Panc1 (cell line): ENCODE results near the gene ADARB2. TPM values are rescaled to one million over a fixed set of nuclear protein-coding genes. Genes with fewer than 3 reads are reported as not detected.

Experiments
- ATAC-seq: fragments of 200-7000 bp; cut with Tn5 transposase; 2 replicates; pipeline ENCODE4 v1.9.1; 2020; ENCODE audit warnings: mild to moderate bottlenecking, moderate library complexity
- BruUV-seq: library from RNA; stranded (reverse); fragments of 400-500 nt; replicated peaks from 2 replicates; lab custom pipeline; 2021; lab: Mats Ljungman, UMichigan
- CTCF ChIA-PET: fragments of 300-600 bp; sonication (Branson Sonifier 250); formaldehyde crosslinking; loops from one replicate; lab custom pipeline; 2022; ENCODE audit warnings: antibody characterized with exemption; lab: Charles Lee
- POLR2A ChIA-PET: fragments of 300-600 bp; sonication (Branson Sonifier 250); formaldehyde crosslinking; loops from one replicate; lab custom pipeline; 2022; ENCODE audit warnings: antibody characterized with exemption; lab: Charles Lee
- DNase-seq: peaks from one replicate; pipeline ENCODE4 v3.0.0-alpha.2; 2010; ENCODE audit warnings: low read depth, low spot score
- H3K27ac ChIP-seq: 2 replicates; pipeline ENCODE4 v1.5.1; 2011; ENCODE audit warnings: mild to moderate bottlenecking, low read length, inconsistent platforms
- H3K27me3 ChIP-seq: fragments of 200-500 bp; sonication (Bioruptor generic); 2 replicates; pipeline ENCODE4 v1.6.0; 2014; ENCODE audit warnings: low read length, inconsistent platforms; ENCODE audit not compliant: control insufficient read depth, insufficient read depth
- H3K36me3 ChIP-seq: fragments of 200-500 bp; sonication (Bioruptor generic); 2 replicates; pipeline ENCODE4 v1.5.1; 2014; ENCODE audit warnings: inconsistent platforms, mild to moderate bottlenecking, low read length, moderate library complexity; ENCODE audit not compliant: control insufficient read depth, insufficient read depth
- H3K4me1 ChIP-seq: 2 replicates; pipeline ENCODE4 v1.5.1; 2011; ENCODE audit warnings: inconsistent platforms, mild to moderate bottlenecking, low read length, moderate library complexity; ENCODE audit not compliant: control insufficient read depth, insufficient read depth
- H3K4me3 ChIP-seq, 2 experiments: 2 replicates each; pipeline ENCODE4 v1.5.1; 2011 to 2012; ENCODE audit warnings: low read depth in 2 of 2, low read length in 2 of 2, mild to moderate bottlenecking in 2 of 2, inconsistent platforms in 1 of 2, moderate library complexity in 1 of 2
- H3K9me3 ChIP-seq: fragments of 200-500 bp; sonication (Bioruptor generic); 2 replicates; pipeline ENCODE4 v1.5.1; 2014; ENCODE audit warnings: low read depth, mild to moderate bottlenecking, inconsistent platforms, low read length, moderate library complexity; ENCODE audit not compliant: control insufficient read depth, insufficient read depth
- CTCF ChIP-seq: fragments of 450-650 bp; IDR thresholded peaks from 2 replicates; pipeline ENCODE4 v1.5.1; 2017; ENCODE audit warnings: mild to moderate bottlenecking
- POLR2AphosphoS5 ChIP-seq: IDR thresholded peaks from 2 replicates; pipeline ENCODE4 v1.6.1; 2012; ENCODE audit warnings: mild to moderate bottlenecking, low read depth, low read length, moderate library complexity
- REST ChIP-seq, 2 experiments: IDR thresholded peaks; 2 replicates each; pipeline ENCODE4 v1.6.1; 2011 to 2012; ENCODE audit warnings: low read depth in 2 of 2, control low read depth in 1 of 2, low read length in 1 of 2, mild to moderate bottlenecking in 1 of 2, moderate library complexity in 1 of 2; ENCODE audit not compliant: insufficient read depth in 1 of 2
- SIN3A ChIP-seq: IDR thresholded peaks from 2 replicates; pipeline ENCODE4 v1.6.1; 2012; ENCODE audit warnings: low read depth, mild to moderate bottlenecking, low read length, moderate library complexity, borderline replicate concordance; ENCODE audit not compliant: insufficient read depth
- TCF7L2 ChIP-seq: IDR thresholded peaks from 2 replicates; pipeline ENCODE4 v1.6.1; 2011; ENCODE audit warnings: mild to moderate bottlenecking, low read depth, low read length, inconsistent platforms
- in situ Hi-C: cut with HindIII; loops from 2 replicates; pipeline ENCODE4 v1.10.0; 2016; ENCODE audit warnings: low sequenced_read_pairs, low pct_unique_long_range_greater_than_20kb
- intact Hi-C: fragments of 100-400 bp; cut with micrococcal nuclease; formaldehyde crosslinking; loops from one replicate; pipeline ENCODE4 v1.10.0; 2022; ENCODE audit not compliant: unreplicated experiment
- total RNA-seq: library from RNA; stranded (reverse); gene quantifications from one replicate; pipeline ENCODE4 v1.2.1, GENCODE V29; 2021; ENCODE audit not compliant: unreplicated experiment

ADARB2 gene
- total RNA-seq, 1 experiment from 2014 or later = 0.31 TPM

- no peaks in the 10 kb centered on the region for H3K36me3 ChIP-seq
- no peak overlapping the region for H3K4me3 ChIP-seq
- intact Hi-C loops = no loop called here
- H3K4me1 ChIP-seq = no peaks in the 10 kb centered on the region; the same call in 1 of the 2 replicates
- no peak overlapping the region for H3K27ac ChIP-seq
- in situ Hi-C loops = no loop called here
- H3K9me3 ChIP-seq = no peaks in the 10 kb centered on the region
- POLR2A ChIA-PET = no interaction called here
- TF ChIP-seq REST (IDR thresholded peaks at IDR 0.05; ENCODE audit: insufficient read depth in 1 of 2, low read depth in 2 of 2, low read length in 1 of 2) (no peak), CTCF (no peak), TCF7L2 (no peak), SIN3A (no peak), POLR2AphosphoS5 (no peak)
- DNase-seq = no peak
- no peaks in the 10 kb centered on the region for H3K27me3 ChIP-seq
- no TSS peak for BruUV-seq
- ATAC-seq = no peak
- CTCF ChIA-PET = no interaction called here
Observed at GRCh38 chr10:1570416-1571051, 166.8 kb downstream of the ADARB2 start.

- in situ Hi-C loops (no loop called here), intact Hi-C loops (no loop called here)
- BruUV-seq = no TSS peak
- ATAC-seq (no peak), DNase-seq (no peak)
- no peaks in the 10 kb centered on the region for H3K27me3 ChIP-seq
- H3K9me3 ChIP-seq = no peaks in the 10 kb centered on the region
- H3K36me3 ChIP-seq = no peaks in the 10 kb centered on the region
- CTCF ChIA-PET = no interaction called here
- POLR2A ChIA-PET = no interaction called here
- no peaks in the 10 kb centered on the region; the same call in 1 of the 2 replicates for H3K4me1 ChIP-seq
- no peak overlapping the region for H3K27ac ChIP-seq
- no peak overlapping the region for H3K4me3 ChIP-seq
- TF ChIP-seq SIN3A (no peak), POLR2AphosphoS5 (no peak), REST (IDR thresholded peaks at IDR 0.05; ENCODE audit: insufficient read depth in 1 of 2, low read depth in 2 of 2, low read length in 1 of 2) (no peak), CTCF (no peak), TCF7L2 (no peak)
Observed at GRCh38 chr10:1569208-1569607, 168.1 kb downstream of the ADARB2 start.
